Neural cell (in vitro differentiated cells): ENCODE results near the gene ATXN10. TPM values are rescaled to one million over a fixed set of nuclear protein-coding genes. Genes with fewer than 3 reads are reported as not detected.

Source experiments
- H2AFZ ChIP-seq: fragments of 200-600, 300-800 bp; sonication (generic), shearing (Covaris generic); 2 replicates; pipeline ENCODE4 v1.6.0; 2014; ENCODE audit warnings: low read depth, mild to moderate bottlenecking, antibody characterized with exemption, low read length, moderate library complexity
- H3F3A ChIP-seq: fragments of 200-600 bp; shearing (Covaris generic); 2 replicates; pipeline ENCODE4 v1.6.1; 2016; ENCODE audit warnings: mild to moderate bottlenecking, moderate library complexity, mixed read lengths, antibody characterized with exemption, low read length; ENCODE audit not compliant: insufficient read depth, poor library complexity, severe bottlenecking
- H3K27ac ChIP-seq: fragments of 200-600, 300-800 bp; sonication (generic), shearing (Covaris generic); 2 replicates; pipeline ENCODE4 v1.5.1; 2014; ENCODE audit warnings: mild to moderate bottlenecking, low read length, moderate library complexity
- H3K27me3 ChIP-seq: fragments of 300-800, 200-600 bp; sonication (generic), shearing (Covaris generic); 2 replicates; pipeline ENCODE4 v1.6.0; 2014; ENCODE audit warnings: mild to moderate bottlenecking, low read depth, low read length, moderate library complexity; ENCODE audit not compliant: insufficient read depth
- H3K36me3 ChIP-seq: fragments of 300-800, 200-600 bp; sonication (generic), shearing (Covaris generic); 2 replicates; pipeline ENCODE4 v1.5.1; 2014; ENCODE audit warnings: mild to moderate bottlenecking, antibody characterized with exemption, low read length, moderate library complexity; ENCODE audit not compliant: insufficient read depth
- H3K4me2 ChIP-seq: fragments of 300-800, 200-600 bp; sonication (generic), shearing (Covaris generic); 2 replicates; pipeline ENCODE4 v1.6.0; 2014; ENCODE audit warnings: mild to moderate bottlenecking, low read length
- H3K4me3 ChIP-seq: fragments of 300-800, 200-600 bp; sonication (generic), shearing (Covaris generic); 2 replicates; pipeline ENCODE4 v1.5.1; 2014; ENCODE audit warnings: mild to moderate bottlenecking, low read length, moderate library complexity
- H3K79me2 ChIP-seq: fragments of 200-600 bp; shearing (Covaris generic); replicated peaks from 2 replicates; pipeline ENCODE4 v1.6.0; 2014; ENCODE audit warnings: mild to moderate bottlenecking, low read length, moderate library complexity; ENCODE audit not compliant: insufficient read depth
- H3K9ac ChIP-seq: fragments of 300-800, 200-600 bp; sonication (generic), shearing (Covaris generic); 2 replicates; pipeline ENCODE4 v1.6.1; 2016; ENCODE audit warnings: mild to moderate bottlenecking, low read length, mixed read lengths
- H3K9me2 ChIP-seq: fragments of 200-600 bp; shearing (Covaris generic); 2 replicates; pipeline ENCODE4 v1.6.1; 2016; ENCODE audit warnings: mild to moderate bottlenecking, low read length, mixed read lengths; ENCODE audit not compliant: insufficient read depth
- H3K9me3 ChIP-seq: fragments of 200-600, 300-800 bp; sonication (generic), shearing (Covaris generic); 2 replicates; pipeline ENCODE4 v1.6.1; 2016; ENCODE audit warnings: mild to moderate bottlenecking, mixed run types, low read length, moderate library complexity, mixed read lengths
- H4K20me1 ChIP-seq: fragments of 200-600 bp; shearing (Covaris generic); 2 replicates; pipeline ENCODE4 v1.6.1; 2016; ENCODE audit warnings: mild to moderate bottlenecking, mixed run types; ENCODE audit not compliant: insufficient read depth
- CTCF ChIP-seq: fragments of 450-650 bp; IDR thresholded peaks from 2 replicates; pipeline ENCODE4 v1.5.1; 2014; ENCODE audit warnings: antibody characterized with exemption, mild to moderate bottlenecking, moderate library complexity; ENCODE audit not compliant: poor library complexity, severe bottlenecking
- EP300 ChIP-seq: fragments of 450-650 bp; conservative IDR thresholded peaks from 2 replicates; pipeline ENCODE4 v1.6.1; 2014; ENCODE audit warnings: antibody characterized with exemption, mild to moderate bottlenecking, moderate library complexity; ENCODE audit not compliant: poor library complexity, severe bottlenecking
- EZH2 ChIP-seq: fragments of 200-600, 300-800 bp; shearing (Covaris generic), sonication (generic); IDR thresholded peaks from 2 replicates; pipeline ENCODE4 v1.6.1; 2014; ENCODE audit warnings: antibody characterized with exemption, low read length, borderline replicate concordance, mild to moderate bottlenecking; ENCODE audit not compliant: insufficient read depth, poor library complexity, severe bottlenecking
- MXI1 ChIP-seq: fragments of 450-650 bp; conservative IDR thresholded peaks from 2 replicates; pipeline ENCODE4 v1.6.1; 2014; ENCODE audit warnings: antibody characterized with exemption, mild to moderate bottlenecking; ENCODE audit not compliant: poor library complexity, severe bottlenecking
- POLR2AphosphoS5 ChIP-seq: IDR thresholded peaks from 2 replicates; pipeline ENCODE4 v1.6.1; 2012
- RAD21 ChIP-seq: fragments of 450-650 bp; conservative IDR thresholded peaks from 2 replicates; pipeline ENCODE4 v1.6.1; 2014; ENCODE audit warnings: antibody characterized with exemption, mild to moderate bottlenecking, moderate library complexity
- REST ChIP-seq: IDR thresholded peaks from 2 replicates; pipeline ENCODE4 v1.6.1; 2012; ENCODE audit warnings: borderline replicate concordance
- SMC3 ChIP-seq: fragments of 450-650 bp; conservative IDR thresholded peaks from 2 replicates; pipeline ENCODE4 v1.6.1; 2014; ENCODE audit warnings: antibody characterized with exemption, mild to moderate bottlenecking, moderate library complexity; ENCODE audit not compliant: poor library complexity
- TAF1 ChIP-seq: IDR thresholded peaks from 2 replicates; pipeline ENCODE4 v1.6.1; 2012; ENCODE audit warnings: low read depth
- polyA plus RNA-seq: library from polyadenylated mRNA; depleted of rRNA; stranded (reverse); fragments of >200 nt; gene quantifications from 2 replicates; pipeline ENCODE4 v1.2.3, GENCODE V29; 2014

The ATXN10 gene
- polyA plus RNA-seq, 1 donor from 2014 or later, result 321 TPM

- Histone ChIP-seq H3K9me3 (peaks cover 1% of the 10 kb centered on the region), H2AFZ (no peak overlapping the region), H3K27me3 (no peaks in the 10 kb centered on the region), H3K79me2 (no peaks in the 10 kb centered on the region), H3K4me3 (no peak overlapping the region), H3F3A (no peaks in the 10 kb centered on the region), H3K27ac (no peak overlapping the region), H3K4me2 (no peak overlapping the region), H3K36me3 (peaks cover 9% of the 10 kb centered on the region), H3K9me2 (no peaks in the 10 kb centered on the region), H3K9ac (no peak overlapping the region), H4K20me1 (no peaks in the 10 kb centered on the region)
- TF ChIP-seq EP300, result no peak
- no peak for TF ChIP-seq REST
- no peak for TF ChIP-seq EZH2
- no peak for TF ChIP-seq TAF1
- no peak for TF ChIP-seq RAD21
- no peak for TF ChIP-seq SMC3
- no peak for TF ChIP-seq CTCF
- no peak for TF ChIP-seq MXI1
- no peak for TF ChIP-seq POLR2AphosphoS5
Observed at GRCh38 chr22:45860201-45860600, 188.6 kb downstream of the ATXN10 start.

- TF ChIP-seq CTCF, result no peak
- no peak for TF ChIP-seq MXI1
- TF ChIP-seq RAD21, result no peak
- TF ChIP-seq POLR2AphosphoS5, result no peak
- no peak for TF ChIP-seq TAF1
- TF ChIP-seq EP300, result no peak
- no peak for TF ChIP-seq SMC3
- no peak for TF ChIP-seq REST
- no peak for TF ChIP-seq EZH2
- Histone ChIP-seq H3K36me3 (no peaks in the 10 kb centered on the region), H3K9me2 (no peaks in the 10 kb centered on the region)
Observed at GRCh38 chr22:45861259-45861658, 189.6 kb downstream of the ATXN10 start.

More at GRCh38 chr22:45861259-45861658, 189.6 kb downstream of the ATXN10 start:
- Histone ChIP-seq H3K27me3 (peaks cover 8% of the 10 kb centered on the region), H2AFZ (no peak overlapping the region), H3K4me2 (no peak overlapping the region), H3K27ac (no peak overlapping the region), H3K9ac (no peak overlapping the region), H3K79me2 (no peaks in the 10 kb centered on the region), H3K4me3 (no peak overlapping the region), H3F3A (no peaks in the 10 kb centered on the region), H4K20me1 (no peaks in the 10 kb centered on the region), H3K9me3 (no peaks in the 10 kb centered on the region)
